Activated naive CD8-positive, alpha-beta T cell treated with anti-CD3 and anti-CD28 coated beads, Interleukin-2, amount 50 U/mL, for 24 hours (primary cell): ENCODE data around the gene ARHGAP15.

Experiments
- ATAC-seq: fragments of 150-1000 bp; cut with Tn5 transposase; one replicate; pipeline ENCODE4 v1.10.0; 2021
- DNase-seq: peaks from one replicate; pipeline ENCODE4 v3.0.0; 2021
- H3K27ac Mint-ChIP-seq: one replicate; pipeline ENCODE4 v1.8.0; 2021; ENCODE audit warnings: mild to moderate bottlenecking, mixed read lengths
- H3K27me3 Mint-ChIP-seq: one replicate; pipeline ENCODE4 v1.8.0; 2021; ENCODE audit warnings: mixed read lengths
- H3K36me3 Mint-ChIP-seq: one replicate; pipeline ENCODE4 v1.8.0; 2021; ENCODE audit warnings: low read depth, mixed read lengths
- H3K4me1 Mint-ChIP-seq: one replicate; pipeline ENCODE4 v1.8.0; 2021; ENCODE audit warnings: mixed read lengths
- H3K4me3 Mint-ChIP-seq: one replicate; pipeline ENCODE4 v1.8.0; 2021; ENCODE audit warnings: mild to moderate bottlenecking, moderate library complexity, mixed read lengths
- H3K9me3 Mint-ChIP-seq: one replicate; pipeline ENCODE4 v1.8.0; 2021; ENCODE audit warnings: mixed read lengths

The ARHGAP15 gene

DNA sequence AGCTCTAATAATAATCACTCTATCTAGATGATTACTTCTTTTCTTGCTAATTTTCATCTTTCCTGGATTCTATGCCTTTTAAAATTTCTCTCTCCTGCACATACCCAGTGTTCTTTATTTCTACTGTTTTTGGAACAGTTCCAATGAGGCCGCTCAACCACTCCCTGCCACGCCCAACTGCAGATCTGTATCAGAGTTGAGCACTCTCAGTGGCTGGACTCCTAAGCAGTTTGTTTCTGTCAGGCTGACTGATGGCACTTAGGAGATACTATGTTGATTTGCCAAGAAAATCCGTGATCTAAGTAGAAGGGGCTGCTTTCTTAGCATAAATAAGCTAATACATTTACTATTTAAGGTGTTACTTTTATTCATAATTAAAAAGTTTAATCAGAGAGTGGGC lies 192.8 kb downstream of the ARHGAP15 start:
- H3K9me3 Mint-ChIP-seq, result no peaks in the 10 kb centered on the region
- ATAC-seq, result no peak
- peaks cover 19% of the 10 kb centered on the region for H3K36me3 Mint-ChIP-seq
- H3K4me3 Mint-ChIP-seq, result no peak overlapping the region
- H3K27me3 Mint-ChIP-seq, result no peaks in the 10 kb centered on the region
- H3K4me1 Mint-ChIP-seq, result peaks cover 24% of the 10 kb centered on the region
- DNase-seq, result no peak
- no peak overlapping the region for H3K27ac Mint-ChIP-seq

GRCh38 chr2:143329288-143329687 lies 200.1 kb downstream of the ARHGAP15 start:
- Mint-ChIP-seq H3K4me1 (peaks cover 58% of the 10 kb centered on the region), H3K4me3 (no peak overlapping the region), H3K36me3 (peaks cover 6% of the 10 kb centered on the region), H3K27me3 (no peaks in the 10 kb centered on the region), H3K9me3 (no peaks in the 10 kb centered on the region), H3K27ac (no peak overlapping the region)
- no peak for ATAC-seq
- DNase-seq, result no peak

DNA sequence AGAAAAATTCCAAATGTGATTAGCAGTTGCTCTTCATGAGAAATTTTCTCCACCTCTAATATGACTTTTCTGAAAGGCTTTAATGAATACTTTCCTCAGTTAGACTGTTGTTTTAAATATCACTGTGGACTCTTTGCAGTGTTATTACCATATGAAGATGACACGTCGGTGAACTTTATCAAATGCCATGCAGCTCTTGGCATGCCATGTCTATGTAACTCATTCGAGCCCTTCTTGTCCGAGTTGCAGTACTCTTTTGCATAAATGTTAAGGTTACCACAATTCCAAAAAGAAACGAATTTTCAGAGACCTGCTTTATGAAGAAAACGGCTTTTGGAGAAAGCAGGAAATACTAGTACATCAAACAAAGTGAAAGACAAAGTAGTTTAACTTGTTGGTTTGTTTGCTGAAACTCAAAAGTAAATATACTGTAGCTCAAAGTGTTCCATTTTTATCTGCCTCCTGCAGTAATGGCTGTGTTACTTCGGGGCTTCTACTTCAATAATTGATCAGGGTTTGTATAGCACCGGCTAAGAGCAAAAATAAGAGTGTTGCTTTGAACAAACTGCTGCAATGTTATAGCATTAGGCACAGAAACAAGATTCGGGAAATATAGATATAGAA lies 204.1 kb downstream of the ARHGAP15 start:
- no peak overlapping the region for H3K4me3 Mint-ChIP-seq
- no peaks in the 10 kb centered on the region for H3K27me3 Mint-ChIP-seq
- H3K9me3 Mint-ChIP-seq, result no peaks in the 10 kb centered on the region
- H3K36me3 Mint-ChIP-seq, result peaks cover 8% of the 10 kb centered on the region
- H3K4me1 Mint-ChIP-seq, result peaks cover 40% of the 10 kb centered on the region
- ATAC-seq (peak; percentile 69), DNase-seq (no peak)
- H3K27ac Mint-ChIP-seq, result peak overlapping the region; percentile 22

- no peaks in the 10 kb centered on the region for H3K27me3 Mint-ChIP-seq
- H3K27ac Mint-ChIP-seq, result peak overlapping the region; percentile 22
- ATAC-seq (no peak), DNase-seq (no peak)
- no peak overlapping the region for H3K4me3 Mint-ChIP-seq
- H3K4me1 Mint-ChIP-seq, result peaks cover 38% of the 10 kb centered on the region
- H3K36me3 Mint-ChIP-seq, result peaks cover 7% of the 10 kb centered on the region
- no peaks in the 10 kb centered on the region for H3K9me3 Mint-ChIP-seq
Measured at GRCh38 chr2:143333847-143334246, 204.6 kb downstream of the ARHGAP15 start.

DNA sequence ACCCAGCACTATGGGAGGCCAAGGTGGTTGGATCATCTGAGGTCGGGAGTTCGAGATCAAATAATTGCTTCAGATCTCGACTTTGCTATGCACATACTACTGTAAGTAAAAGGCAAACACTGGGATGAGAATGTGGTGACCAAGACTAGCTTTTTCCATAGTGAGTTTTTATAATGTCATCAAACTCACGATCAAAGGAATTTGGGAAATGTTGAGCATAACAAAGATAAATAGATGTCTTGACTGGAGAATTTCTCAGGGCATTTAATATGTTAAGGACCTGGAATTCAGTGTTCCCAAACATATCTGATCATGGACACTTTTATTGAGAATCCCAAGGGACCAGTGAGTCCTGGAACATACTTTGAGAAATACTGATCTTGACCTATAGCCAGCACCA lies 205.6 kb downstream of the ARHGAP15 start:
- no peaks in the 10 kb centered on the region for H3K9me3 Mint-ChIP-seq
- no peak for DNase-seq
- H3K4me3 Mint-ChIP-seq, result no peak overlapping the region
- H3K36me3 Mint-ChIP-seq, result peaks cover 6% of the 10 kb centered on the region
- no peak for ATAC-seq
- peaks cover 29% of the 10 kb centered on the region for H3K4me1 Mint-ChIP-seq
- no peak overlapping the region for H3K27ac Mint-ChIP-seq
- no peaks in the 10 kb centered on the region for H3K27me3 Mint-ChIP-seq

DNA sequence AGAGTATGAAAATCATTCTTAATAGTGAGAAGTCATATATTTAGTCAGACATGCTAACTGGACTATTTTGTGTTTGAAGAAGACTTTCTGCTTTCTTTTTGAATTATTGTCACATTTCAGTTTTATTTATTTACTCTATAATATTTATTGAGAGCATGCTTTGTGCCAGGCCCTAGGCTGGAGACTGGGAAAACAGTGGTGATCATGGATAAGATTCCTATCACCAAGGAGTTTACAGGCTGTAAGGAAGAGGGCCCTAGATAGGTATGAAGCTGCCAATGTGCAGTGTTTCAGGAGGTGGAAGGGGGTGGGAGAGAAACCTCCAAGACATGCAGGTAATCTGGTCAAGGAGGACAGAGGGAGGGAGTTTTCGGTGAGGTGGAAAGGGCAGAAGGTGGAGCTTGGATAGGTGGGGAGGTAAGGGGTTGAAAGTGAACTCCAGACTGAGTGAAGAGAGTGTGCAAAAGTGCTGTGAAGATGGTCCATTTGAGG lies 207.5 kb downstream of the ARHGAP15 start:
- Mint-ChIP-seq H3K4me1 (peaks cover 28% of the 10 kb centered on the region), H3K27me3 (no peaks in the 10 kb centered on the region), H3K36me3 (peaks cover 8% of the 10 kb centered on the region), H3K27ac (no peak overlapping the region), H3K4me3 (no peak overlapping the region), H3K9me3 (no peaks in the 10 kb centered on the region)
- ATAC-seq (no peak), DNase-seq (no peak)

- H3K9me3 Mint-ChIP-seq, result no peaks in the 10 kb centered on the region
- H3K27ac Mint-ChIP-seq, result no peak overlapping the region
- DNase-seq (no peak), ATAC-seq (no peak)
- no peak overlapping the region for H3K4me3 Mint-ChIP-seq
- H3K4me1 Mint-ChIP-seq, result peaks cover 8% of the 10 kb centered on the region
- H3K27me3 Mint-ChIP-seq, result no peaks in the 10 kb centered on the region
- peaks cover 2% of the 10 kb centered on the region for H3K36me3 Mint-ChIP-seq
Measured at GRCh38 chr2:143341478-143341877, 212.3 kb downstream of the ARHGAP15 start.

GRCh38 chr2:143344780-143345179 lies 215.6 kb downstream of the ARHGAP15 start:
- DNase-seq, result no peak
- Mint-ChIP-seq H3K9me3 (no peaks in the 10 kb centered on the region), H3K27ac (no peak overlapping the region), H3K4me1 (peaks cover 3% of the 10 kb centered on the region), H3K36me3 (peaks cover 4% of the 10 kb centered on the region), H3K4me3 (no peak overlapping the region), H3K27me3 (no peaks in the 10 kb centered on the region)
- no peak for ATAC-seq

DNA sequence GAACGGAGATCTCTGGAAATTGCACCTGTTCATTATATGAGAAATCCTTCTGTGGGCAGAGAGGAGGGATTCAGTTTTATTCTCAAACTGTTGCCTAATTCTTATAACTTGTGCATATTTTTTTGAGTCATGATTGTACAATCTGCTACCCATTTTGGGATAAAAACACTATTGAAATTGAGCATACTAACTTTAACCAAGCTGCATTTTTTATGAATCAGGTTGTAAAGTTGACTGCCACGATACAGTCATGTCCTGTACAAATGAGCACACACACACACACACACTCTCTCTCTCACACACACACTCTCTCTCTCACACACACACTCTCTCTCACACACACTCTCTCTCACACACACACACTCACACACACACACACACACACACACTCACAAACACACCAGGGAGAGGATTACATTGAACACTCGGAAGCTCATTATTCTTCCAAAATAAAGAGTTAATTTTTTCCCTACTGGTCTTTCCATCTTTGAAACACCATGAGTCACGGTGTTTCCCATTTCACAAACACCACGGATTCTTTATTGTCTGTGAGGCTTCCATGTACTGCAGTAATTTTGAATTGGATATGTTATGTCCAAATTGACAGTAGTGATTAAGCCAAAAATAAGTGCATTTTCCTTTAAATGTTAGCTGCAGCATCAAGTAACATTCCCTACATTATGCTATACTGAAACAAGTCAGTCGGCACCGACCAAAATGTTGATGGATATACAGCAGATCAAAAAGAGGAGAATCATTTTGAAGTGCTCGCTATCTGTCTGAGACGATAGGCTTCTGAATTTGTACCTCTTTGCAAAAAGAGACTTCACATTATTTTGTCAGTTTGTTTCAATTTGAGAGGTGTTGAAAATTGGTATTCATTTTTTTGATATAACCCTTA lies 216.9 kb downstream of the ARHGAP15 start:
- no peaks in the 10 kb centered on the region for H3K9me3 Mint-ChIP-seq
- ATAC-seq (no peak), DNase-seq (no peak)
- peaks cover 4% of the 10 kb centered on the region for H3K36me3 Mint-ChIP-seq
- no peaks in the 10 kb centered on the region for H3K27me3 Mint-ChIP-seq
- H3K27ac Mint-ChIP-seq, result no peak overlapping the region
- H3K4me1 Mint-ChIP-seq, result peaks cover 3% of the 10 kb centered on the region
- no peak overlapping the region for H3K4me3 Mint-ChIP-seq

- Mint-ChIP-seq H3K27me3 (no peaks in the 10 kb centered on the region), H3K27ac (no peak overlapping the region), H3K36me3 (peaks cover 2% of the 10 kb centered on the region), H3K4me3 (no peak overlapping the region), H3K4me1 (peaks cover 4% of the 10 kb centered on the region), H3K9me3 (no peaks in the 10 kb centered on the region)
- ATAC-seq (no peak), DNase-seq (no peak)
Measured at GRCh38 chr2:143347271-143347695, 218.1 kb downstream of the ARHGAP15 start.

DNA sequence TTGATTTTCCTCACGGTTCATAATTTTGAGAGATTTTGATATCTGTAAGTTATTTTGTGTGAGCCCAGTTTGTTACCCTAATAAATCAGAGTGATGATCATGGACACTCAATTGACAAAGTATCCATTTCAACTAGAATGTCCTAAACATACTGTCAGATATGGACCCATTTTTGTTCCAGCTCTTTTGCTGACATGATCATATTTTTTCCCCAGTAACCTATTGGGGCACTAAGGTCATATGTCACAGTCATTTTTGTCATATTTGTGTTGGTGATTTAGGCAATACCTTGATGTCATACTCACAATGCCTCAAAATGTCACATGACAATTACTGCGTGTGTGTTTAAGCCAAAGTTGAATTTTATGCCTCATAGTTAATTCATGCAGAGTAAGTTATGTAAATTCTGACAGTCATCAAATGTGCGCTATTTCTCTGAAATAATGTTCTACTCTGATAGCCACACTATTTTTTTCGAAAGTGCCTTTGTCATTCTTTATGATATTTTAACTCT lies 218.7 kb downstream of the ARHGAP15 start:
- peaks cover 4% of the 10 kb centered on the region for H3K4me1 Mint-ChIP-seq
- no peak overlapping the region for H3K27ac Mint-ChIP-seq
- no peaks in the 10 kb centered on the region for H3K9me3 Mint-ChIP-seq
- DNase-seq (no peak), ATAC-seq (no peak)
- H3K36me3 Mint-ChIP-seq, result peaks cover 2% of the 10 kb centered on the region
- H3K27me3 Mint-ChIP-seq, result no peaks in the 10 kb centered on the region
- H3K4me3 Mint-ChIP-seq, result no peak overlapping the region

GRCh38 chr2:143354050-143354750 lies 225.0 kb downstream of the ARHGAP15 start:
- Mint-ChIP-seq H3K4me1 (peaks cover 3% of the 10 kb centered on the region), H3K27me3 (no peaks in the 10 kb centered on the region), H3K4me3 (no peak overlapping the region), H3K9me3 (no peaks in the 10 kb centered on the region), H3K27ac (no peak overlapping the region), H3K36me3 (peaks cover 4% of the 10 kb centered on the region)
- no peak for DNase-seq
- no peak for ATAC-seq

GRCh38 chr2:143355870-143356269 lies 226.7 kb downstream of the ARHGAP15 start:
- Mint-ChIP-seq H3K27ac (no peak overlapping the region), H3K36me3 (peaks cover 5% of the 10 kb centered on the region), H3K27me3 (no peaks in the 10 kb centered on the region), H3K4me1 (peaks cover 6% of the 10 kb centered on the region), H3K4me3 (no peak overlapping the region), H3K9me3 (no peaks in the 10 kb centered on the region)
- ATAC-seq (no peak), DNase-seq (no peak)

DNA sequence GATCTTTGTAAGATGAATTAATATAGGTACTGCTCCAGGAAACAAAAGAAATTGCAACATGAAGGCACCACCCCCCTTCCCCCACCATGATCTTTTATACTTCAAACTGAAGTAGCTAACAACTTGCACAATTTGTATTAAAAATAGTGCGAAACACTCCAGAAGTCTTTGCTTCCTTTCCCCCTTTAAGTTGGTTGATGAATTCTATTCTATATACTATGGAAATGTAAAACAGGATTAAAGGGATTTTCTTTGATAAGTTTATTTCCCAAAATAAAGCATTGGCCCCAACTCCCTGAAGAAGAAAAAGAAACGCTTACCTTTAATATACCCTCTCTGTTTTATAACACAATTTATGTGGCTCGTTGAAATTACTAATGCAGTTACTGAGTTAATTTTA lies 227.1 kb downstream of the ARHGAP15 start:
- Mint-ChIP-seq H3K27ac (no peak overlapping the region), H3K4me1 (peaks cover 6% of the 10 kb centered on the region), H3K36me3 (peaks cover 6% of the 10 kb centered on the region), H3K4me3 (no peak overlapping the region), H3K9me3 (no peaks in the 10 kb centered on the region), H3K27me3 (no peaks in the 10 kb centered on the region)
- no peak for ATAC-seq
- DNase-seq, result no peak
